Liver (tissue), 3 donors: ENCODE results near the gene SETBP1.

Experiments
- JUND ChIP-seq, 2 donors: IDR thresholded peaks; 2 replicates each; pipeline ENCODE4 v1.6.1; 2016; ENCODE audit warnings: antibody characterized with exemption in 2 of 2
- TF ChIP-seq, protein P1 (sequence below): fragments of 150-350 bp; IDR thresholded peaks from 2 replicates; pipeline ENCODE4 v1.5.1; 2017; ENCODE audit warnings: improper control_type of control experiment, low read depth, low read length; ENCODE audit not compliant: missing input control
- donor health status: healthy.
- donor health status: healthy.

DNA sequence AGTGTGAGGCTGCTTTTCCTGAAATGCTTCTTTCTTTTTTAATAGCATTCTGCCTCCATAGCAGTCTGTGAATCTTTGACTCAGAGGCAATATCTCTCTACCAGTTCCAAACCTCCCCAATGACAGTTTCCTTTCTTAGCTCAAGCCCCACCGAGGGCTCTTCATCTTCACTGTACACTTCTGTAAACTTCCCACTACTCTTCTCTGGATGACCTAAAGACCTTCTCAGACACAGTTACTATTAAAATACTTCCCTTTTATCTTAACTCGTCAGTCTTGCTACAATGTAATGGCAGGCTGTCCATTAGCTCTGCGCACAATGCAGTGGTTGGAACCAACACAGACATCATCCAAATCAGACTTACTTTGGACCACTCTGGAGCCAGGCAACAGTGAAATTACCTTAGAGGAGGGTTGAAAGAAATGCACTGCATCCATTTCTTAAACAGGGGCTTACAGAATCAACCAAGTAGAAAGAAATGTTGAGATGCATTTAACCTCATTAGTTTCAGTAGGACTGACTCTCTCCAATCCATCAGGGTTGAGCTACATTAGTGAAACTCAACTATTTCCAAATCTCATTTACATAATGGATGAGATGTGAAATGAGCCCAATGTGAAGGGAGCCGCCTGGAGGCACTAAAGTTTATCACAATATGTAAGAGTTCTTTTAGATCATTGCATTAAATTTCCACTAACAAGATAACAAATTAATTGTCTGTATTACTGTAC, 343.8 kb downstream of the SETBP1 start:
- TF ChIP-seq, protein P1, sequence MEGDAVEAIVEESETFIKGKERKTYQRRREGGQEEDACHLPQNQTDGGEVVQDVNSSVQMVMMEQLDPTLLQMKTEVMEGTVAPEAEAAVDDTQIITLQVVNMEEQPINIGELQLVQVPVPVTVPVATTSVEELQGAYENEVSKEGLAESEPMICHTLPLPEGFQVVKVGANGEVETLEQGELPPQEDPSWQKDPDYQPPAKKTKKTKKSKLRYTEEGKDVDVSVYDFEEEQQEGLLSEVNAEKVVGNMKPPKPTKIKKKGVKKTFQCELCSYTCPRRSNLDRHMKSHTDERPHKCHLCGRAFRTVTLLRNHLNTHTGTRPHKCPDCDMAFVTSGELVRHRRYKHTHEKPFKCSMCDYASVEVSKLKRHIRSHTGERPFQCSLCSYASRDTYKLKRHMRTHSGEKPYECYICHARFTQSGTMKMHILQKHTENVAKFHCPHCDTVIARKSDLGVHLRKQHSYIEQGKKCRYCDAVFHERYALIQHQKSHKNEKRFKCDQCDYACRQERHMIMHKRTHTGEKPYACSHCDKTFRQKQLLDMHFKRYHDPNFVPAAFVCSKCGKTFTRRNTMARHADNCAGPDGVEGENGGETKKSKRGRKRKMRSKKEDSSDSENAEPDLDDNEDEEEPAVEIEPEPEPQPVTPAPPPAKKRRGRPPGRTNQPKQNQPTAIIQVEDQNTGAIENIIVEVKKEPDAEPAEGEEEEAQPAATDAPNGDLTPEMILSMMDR: no peak
- TF ChIP-seq JUND (IDR thresholded peaks at IDR 0.05): no peak
